ENCODE measurements around the gene CTNNBIP1. TPM values are rescaled to one million over a fixed set of nuclear protein-coding genes. Genes with fewer than 3 reads are reported as not detected.
A peak's percentile ranks its signal among the peaks of the same experiment; 100 is the strongest.

The CTNNBIP1 gene
- total and polyA plus RNA-seq, 2 donors (not counting 3 experiments of a cell fraction or from before 2014, with no cell fraction given): 26.6 to 31.7 TPM

DNA sequence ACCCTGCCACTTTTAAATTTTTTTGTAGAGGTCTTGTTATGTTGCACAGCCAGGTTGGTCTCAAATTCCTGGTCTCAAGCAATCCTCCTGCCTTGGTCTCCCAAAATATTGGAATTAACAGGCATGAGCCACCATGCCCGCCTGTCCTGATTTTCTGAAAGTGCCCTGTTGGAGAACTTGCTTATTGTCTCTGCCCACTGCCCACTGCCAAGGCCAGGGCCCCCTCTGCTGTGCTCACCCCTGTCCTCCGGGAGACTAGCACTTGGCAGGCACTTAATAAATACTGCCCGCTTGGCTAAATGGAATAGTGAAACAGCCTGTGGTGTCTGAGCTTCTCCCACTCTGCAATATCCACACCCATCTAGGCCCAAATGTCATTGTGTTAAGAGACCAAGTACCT is 35.7 kb downstream of the CTNNBIP1 start:
- TF ChIP-seq, protein P1, sequence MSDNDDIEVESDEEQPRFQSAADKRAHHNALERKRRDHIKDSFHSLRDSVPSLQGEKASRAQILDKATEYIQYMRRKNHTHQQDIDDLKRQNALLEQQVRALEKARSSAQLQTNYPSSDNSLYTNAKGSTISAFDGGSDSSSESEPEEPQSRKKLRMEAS (IDR thresholded peaks at IDR 0.05; ENCODE audit: insufficient read depth, insufficient read length): no peak
- TF ChIP-seq POLR2A (IDR thresholded peaks at IDR 0.05; ENCODE audit: low read depth, low read length) (no peak), FOS (IDR thresholded peaks at IDR 0.05; ENCODE audit: borderline replicate concordance, insufficient read depth, low read length) (no peak), POLR2AphosphoS5 (IDR thresholded peaks at IDR 0.05; ENCODE audit: insufficient read depth, low read depth, low read length) (no peak), GATA2 (IDR thresholded peaks at IDR 0.05; ENCODE audit: insufficient read depth, insufficient read length, low read depth, low read length) (no peak), JUN (IDR thresholded peaks at IDR 0.05; ENCODE audit: borderline replicate concordance, insufficient read depth, insufficient read length, low read depth) (no peak)
- no peaks in the 10 kb centered on the region for H3K27me3 ChIP-seq (ENCODE audit: control insufficient read depth in 2 of 2, insufficient read depth in 2 of 2, low read length in 2 of 2)
- no peaks in the 10 kb centered on the region for H3K79me2 ChIP-seq (ENCODE audit: control insufficient read depth, insufficient read depth, low read length)
- H3K9ac ChIP-seq (replicated peaks; ENCODE audit: extremely low read depth, insufficient read depth, low read length): no peak overlapping the region
- no peaks in the 10 kb centered on the region for H3K9me1 ChIP-seq (replicated peaks; ENCODE audit: control insufficient read depth, extremely low read depth, insufficient read depth, low read length)
- no TSS peak for BruUV-seq (replicated peaks)
- POLR2A ChIA-PET: no interaction called here
- H3K4me3 ChIP-seq (replicated peaks in 1 of 3; ENCODE audit: insufficient read depth in 1 of 3, low read depth in 1 of 3, low read length in 3 of 3): no peak overlapping the region
- H3K9me3 ChIP-seq (replicated peaks; ENCODE audit: control insufficient read depth, insufficient read depth, low read length): no peaks in the 10 kb centered on the region
- H4K20me1 ChIP-seq (replicated peaks; ENCODE audit: control insufficient read depth, extremely low read depth, insufficient read depth, low read length): no peaks in the 10 kb centered on the region
- DNase-seq (ENCODE audit: low read depth, low spot score) (peak; percentile 12), FAIRE-seq (no peak)
- H3K4me2 ChIP-seq (ENCODE audit: insufficient read depth, low read length): no peak overlapping the region
- H3K4me1 ChIP-seq (ENCODE audit: control insufficient read depth, extremely low read depth, insufficient read depth, low read length): no peaks in the 10 kb centered on the region
- intact Hi-C loops (cut with micrococcal nuclease): loop anchor here (2.0 kb wide), 1 partner anchor 16 kb away; no protein-coding TSS in a partner anchor
- peaks cover 0 to 9% of the 10 kb centered on the region in 2 experiments for H3K36me3 ChIP-seq (ENCODE audit: control insufficient read depth in 2 of 2, extremely low read depth in 1 of 2, insufficient read depth in 2 of 2, low read length in 2 of 2)
- no peak overlapping the region for H3K27ac ChIP-seq (ENCODE audit: insufficient read depth, low read depth, low read length)
- dilution Hi-C loops (cut with MboI; ENCODE audit: extremely low pct_ligation_motif_present, low sequenced_read_pairs): no loop called here
- CTCF ChIA-PET: interaction anchor here (1.5 to 7.6 kb wide), 6 partner anchors 9 to 89 kb away, joined by 3 to 77 read pairs (median 11); partner anchors contain the start of genes LZIC and NMNAT1
- no peak overlapping the region for H2AFZ ChIP-seq (ENCODE audit: low read depth, low read length)

DNA sequence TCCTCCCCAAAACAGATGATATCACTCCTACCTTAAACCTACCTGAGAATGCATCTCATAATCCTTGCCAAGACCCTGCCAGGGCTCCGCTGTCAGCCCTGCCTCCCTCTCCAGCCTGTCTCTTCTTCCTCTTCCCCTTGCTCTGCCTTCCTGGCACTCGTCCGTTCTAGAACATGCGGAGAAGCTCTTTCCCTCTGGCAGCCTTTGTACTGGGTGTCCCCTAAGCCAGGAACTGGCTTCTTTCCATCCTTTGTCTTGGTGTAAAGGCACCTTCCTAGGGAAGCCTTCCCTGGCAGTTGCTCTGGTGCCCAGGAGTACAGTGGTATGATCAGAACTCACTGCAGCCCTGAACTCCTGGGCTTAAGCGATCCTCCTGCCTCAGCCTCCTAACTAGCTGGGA is 36.1 kb downstream of the CTNNBIP1 start:
- no peaks in the 10 kb centered on the region for H3K79me2 ChIP-seq (ENCODE audit: control insufficient read depth, insufficient read depth, low read length)
- no peak overlapping the region for H3K27ac ChIP-seq (ENCODE audit: insufficient read depth, low read depth, low read length)
- intact Hi-C loops (cut with micrococcal nuclease) (loop anchor here (2.0 kb wide), 1 partner anchor 17 kb away; no protein-coding TSS in a partner anchor), dilution Hi-C loops (cut with MboI; ENCODE audit: extremely low pct_ligation_motif_present, low sequenced_read_pairs) (no loop called here)
- ChIA-PET POLR2A (no interaction called here), CTCF (interaction anchor here (1.2 to 7.6 kb wide), 6 partner anchors 9 to 89 kb away, joined by 3 to 77 read pairs (median 10); partner anchors contain the start of genes LZIC and NMNAT1)
- no peaks in the 10 kb centered on the region for H3K9me1 ChIP-seq (replicated peaks; ENCODE audit: control insufficient read depth, extremely low read depth, insufficient read depth, low read length)
- no TSS peak for BruUV-seq (replicated peaks)
- H3K9me3 ChIP-seq (replicated peaks; ENCODE audit: control insufficient read depth, insufficient read depth, low read length): no peaks in the 10 kb centered on the region
- no peak overlapping the region for H3K9ac ChIP-seq (replicated peaks; ENCODE audit: extremely low read depth, insufficient read depth, low read length)
- no peak for FAIRE-seq
- H3K4me2 ChIP-seq (ENCODE audit: insufficient read depth, low read length): no peak overlapping the region
- peaks cover 0 to 9% of the 10 kb centered on the region in 2 experiments for H3K36me3 ChIP-seq (ENCODE audit: control insufficient read depth in 2 of 2, extremely low read depth in 1 of 2, insufficient read depth in 2 of 2, low read length in 2 of 2)
- no peak for DNase-seq (ENCODE audit: low read depth, low spot score)
- TF ChIP-seq CTCF (IDR thresholded peaks at IDR 0.05; ENCODE audit: extremely low read depth in 1 of 2, insufficient read depth in 1 of 2, low read depth in 1 of 2, low read length in 2 of 2): no peak
- TF ChIP-seq JUN (IDR thresholded peaks at IDR 0.05; ENCODE audit: borderline replicate concordance, insufficient read depth, insufficient read length, low read depth): no peak
- TF ChIP-seq FOS (IDR thresholded peaks at IDR 0.05; ENCODE audit: borderline replicate concordance, insufficient read depth, low read length): no peak
- no peak for TF ChIP-seq POLR2A (IDR thresholded peaks at IDR 0.05; ENCODE audit: low read depth, low read length)
- TF ChIP-seq MYC (IDR thresholded peaks at IDR 0.05; ENCODE audit: low read depth, low read length): no peak
- TF ChIP-seq GATA2 (IDR thresholded peaks at IDR 0.05; ENCODE audit: insufficient read depth, insufficient read length, low read depth, low read length): no peak
- TF ChIP-seq, protein P1 (IDR thresholded peaks at IDR 0.05; ENCODE audit: insufficient read depth, insufficient read length): no peak
- TF ChIP-seq POLR2AphosphoS5 (IDR thresholded peaks at IDR 0.05; ENCODE audit: insufficient read depth, low read depth, low read length): no peak
- TF ChIP-seq EZH2 (IDR thresholded peaks at IDR 0.05; ENCODE audit: borderline replicate concordance, low read depth, low read length, severe bottlenecking): no peak
- no peaks in the 10 kb centered on the region for H3K27me3 ChIP-seq (ENCODE audit: control insufficient read depth in 2 of 2, insufficient read depth in 2 of 2, low read length in 2 of 2)
- H4K20me1 ChIP-seq (replicated peaks; ENCODE audit: control insufficient read depth, extremely low read depth, insufficient read depth, low read length): no peaks in the 10 kb centered on the region
- H3K4me3 ChIP-seq (replicated peaks in 1 of 3; ENCODE audit: insufficient read depth in 1 of 3, low read depth in 1 of 3, low read length in 3 of 3): no peak overlapping the region
- H2AFZ ChIP-seq (ENCODE audit: low read depth, low read length): no peak overlapping the region
- no peaks in the 10 kb centered on the region for H3K4me1 ChIP-seq (ENCODE audit: control insufficient read depth, extremely low read depth, insufficient read depth, low read length)
